H9 (cell line): ENCODE data around the gene CAMTA1. TPM values are rescaled to one million over a fixed set of nuclear protein-coding genes. Genes with fewer than 3 reads are reported as not detected.

ENCODE experiments used
- DNase-seq: peaks from one replicate; pipeline ENCODE4 v3.0.0-alpha.2; 2017
- H2AFZ ChIP-seq: one replicate; pipeline ENCODE4 v1.6.1; 2013; ENCODE audit warnings: mild to moderate bottlenecking, low read length, control low read depth, moderate library complexity
- H2AK5ac ChIP-seq: 2 replicates; pipeline ENCODE4 v1.6.1; 2013; ENCODE audit warnings: low read length, control low read depth, mixed read lengths; ENCODE audit not compliant: insufficient read length
- H2BK120ac ChIP-seq: one replicate; pipeline ENCODE4 v1.6.1; 2013; ENCODE audit warnings: low read depth, mild to moderate bottlenecking, low read length, control low read depth, inconsistent platforms; ENCODE audit not compliant: poor library complexity, severe bottlenecking
- H2BK12ac ChIP-seq: 2 replicates; pipeline ENCODE4 v1.6.1; 2013; ENCODE audit warnings: low read length, control low read depth, mixed read lengths, low read depth; ENCODE audit not compliant: insufficient read length
- H2BK15ac ChIP-seq: 2 replicates; pipeline ENCODE4 v1.6.1; 2013; ENCODE audit warnings: low read depth, low read length, control low read depth
- H2BK20ac ChIP-seq: one replicate; pipeline ENCODE4 v1.6.1; 2013; ENCODE audit warnings: low read depth, mild to moderate bottlenecking, low read length, control low read depth, inconsistent platforms; ENCODE audit not compliant: poor library complexity, severe bottlenecking
- H2BK5ac ChIP-seq: 2 replicates; pipeline ENCODE4 v1.6.1; 2013; ENCODE audit warnings: low read length, control low read depth, mixed read lengths; ENCODE audit not compliant: insufficient read length
- H3K14ac ChIP-seq: 2 replicates; pipeline ENCODE4 v1.6.1; 2013; ENCODE audit warnings: low read length, control low read depth; ENCODE audit not compliant: insufficient read depth
- H3K18ac ChIP-seq: 2 replicates; pipeline ENCODE4 v1.6.1; 2013; ENCODE audit warnings: low read depth, mild to moderate bottlenecking, mixed read lengths, low read length, control low read depth; ENCODE audit not compliant: insufficient read length
- H3K23ac ChIP-seq: 2 replicates; pipeline ENCODE4 v1.6.1; 2013; ENCODE audit warnings: low read length, control low read depth, mixed read lengths, low read depth; ENCODE audit not compliant: insufficient read length
- H3K23me2 ChIP-seq: 2 replicates; pipeline ENCODE4 v1.6.1; 2013; ENCODE audit warnings: low read depth, mild to moderate bottlenecking, mixed read lengths, low read length, control low read depth; ENCODE audit not compliant: insufficient read length, poor library complexity, severe bottlenecking
- H3K27ac ChIP-seq: 2 replicates; pipeline ENCODE4 v1.5.1; 2013; ENCODE audit warnings: low read length, control low read depth, mixed read lengths, low read depth; ENCODE audit not compliant: insufficient read length
- H3K27me3 ChIP-seq: 2 replicates; pipeline ENCODE4 v1.6.1; 2013; ENCODE audit warnings: low read length, control low read depth, inconsistent platforms; ENCODE audit not compliant: insufficient read depth
- H3K4ac ChIP-seq: 2 replicates; pipeline ENCODE4 v1.6.1; 2013; ENCODE audit warnings: low read depth, mild to moderate bottlenecking, control low read depth, inconsistent platforms, low read length, moderate library complexity
- H3K4me1 ChIP-seq: 2 replicates; pipeline ENCODE4 v1.6.1; 2013; ENCODE audit warnings: low read length, control low read depth, inconsistent platforms; ENCODE audit not compliant: insufficient read depth
- H3K4me2 ChIP-seq: 2 replicates; pipeline ENCODE4 v1.6.1; 2013; ENCODE audit warnings: low read length, control low read depth, mixed read lengths; ENCODE audit not compliant: insufficient read length, insufficient read depth
- H3K56ac ChIP-seq: 2 replicates; pipeline ENCODE4 v1.6.1; 2013; ENCODE audit warnings: low read depth, mild to moderate bottlenecking, mixed read lengths, low read length, control low read depth; ENCODE audit not compliant: insufficient read length
- H3K79me1 ChIP-seq: 2 replicates; pipeline ENCODE4 v1.6.1; 2013; ENCODE audit warnings: low read depth, mild to moderate bottlenecking, moderate library complexity, low read length, control low read depth, inconsistent platforms; ENCODE audit not compliant: insufficient read depth, poor library complexity, severe bottlenecking
- H3K79me2 ChIP-seq: 2 replicates; pipeline ENCODE4 v1.6.1; 2013; ENCODE audit warnings: low read length, control low read depth, inconsistent platforms; ENCODE audit not compliant: insufficient read depth
- H3K9ac ChIP-seq: 2 replicates; pipeline ENCODE4 v1.6.1; 2013; ENCODE audit warnings: low read length, control low read depth, mixed read lengths; ENCODE audit not compliant: insufficient read length; ENCODE audit errors: extremely low read depth
- H3K9me3 ChIP-seq: one replicate; pipeline ENCODE4 v1.6.1; 2013; ENCODE audit warnings: low read depth, low read length, inconsistent platforms; ENCODE audit not compliant: control insufficient read depth
- H3T11ph ChIP-seq: one replicate; pipeline ENCODE4 v1.6.1; 2013; ENCODE audit warnings: mild to moderate bottlenecking, low read length, control low read depth, inconsistent platforms
- H4K20me1 ChIP-seq: one replicate; pipeline ENCODE4 v1.6.1; 2013; ENCODE audit not compliant: control insufficient read depth, insufficient read length, insufficient read depth
- H4K5ac ChIP-seq: 2 replicates; pipeline ENCODE4 v1.6.1; 2013; ENCODE audit warnings: low read depth, mild to moderate bottlenecking, mixed read lengths, low read length, control low read depth; ENCODE audit not compliant: insufficient read length
- H4K8ac ChIP-seq: replicated peaks from 2 replicates; pipeline ENCODE4 v1.6.1; 2013; ENCODE audit warnings: low read length, control low read depth, mixed read lengths, low read depth; ENCODE audit not compliant: insufficient read length
- H4K91ac ChIP-seq: 2 replicates; pipeline ENCODE4 v1.6.1; 2013; ENCODE audit warnings: low read depth, mild to moderate bottlenecking, moderate library complexity, mixed read lengths, low read length, control low read depth; ENCODE audit not compliant: insufficient read length
- H3K27ac Mint-ChIP-seq, 3 experiments: 2 replicates in 2 of 3; 3 replicates in 1 of 3; pipeline ENCODE4 v1.8.0; 2020 to 2021; ENCODE audit warnings: mixed read lengths in 3 of 3, mild to moderate bottlenecking in 1 of 3, moderate library complexity in 1 of 3
- H3K27me3 Mint-ChIP-seq: 2 replicates; pipeline ENCODE4 v1.8.0; 2021; ENCODE audit warnings: low read depth, mild to moderate bottlenecking, moderate library complexity, mixed read lengths
- H3K36me3 Mint-ChIP-seq, 3 experiments: 2 replicates in 2 of 3; 3 replicates in 1 of 3; pipeline ENCODE4 v1.8.0; 2020 to 2021; ENCODE audit warnings: low read depth in 3 of 3, mixed read lengths in 3 of 3; ENCODE audit not compliant: insufficient read depth in 1 of 3
- H3K4me1 Mint-ChIP-seq, 2 experiments: 2 replicates each; pipeline ENCODE4 v1.8.0; 2020; ENCODE audit warnings: mixed read lengths in 2 of 2
- H3K4me3 Mint-ChIP-seq, 2 experiments: 2 replicates in 1 of 2; 3 replicates in 1 of 2; pipeline ENCODE4 v1.8.0; 2020 to 2021; ENCODE audit warnings: mild to moderate bottlenecking in 2 of 2, mixed read lengths in 2 of 2, moderate library complexity in 1 of 2
- H3K9me3 Mint-ChIP-seq, 2 experiments: 2 replicates in 1 of 2; 3 replicates in 1 of 2; pipeline ENCODE4 v1.8.0; 2020; ENCODE audit warnings: mild to moderate bottlenecking in 2 of 2, mixed read lengths in 2 of 2, moderate library complexity in 1 of 2
- WGBS: extraction: QIAGEN DNeasy Blood & Tissue Kit; methylation state at CpG from one replicate; pipeline ENCODE4 v1.1.7; 2013; ENCODE audit warnings: missing lambda C conversion rate, low lambda C conversion rate, mixed read lengths; ENCODE audit not compliant: insufficient read length; ENCODE audit errors: extremely low coverage; 5-methylcytosine and 5-hydroxymethylcytosine counted together
- total RNA-seq: library from RNA; stranded (reverse); gene quantifications from 2 replicates; pipeline ENCODE4 v1.2.1, GENCODE V29; 2021
- TF ChIP-seq, protein P1 (sequence below): fragments of 200-600 bp; sonication (generic); conservative IDR thresholded peaks from 3 replicates; pipeline ENCODE4 v1.8.0; 2021; ENCODE audit warnings: antibody characterized with exemption, mild to moderate bottlenecking

Gene CAMTA1
- total RNA-seq, 1 experiment from 2014 or later, result 115 TPM

GRCh38 chr1:6975331-6976043 lies 190.2 kb downstream of the CAMTA1 start:
- Mint-ChIP-seq H3K27ac (peak overlapping the region in 1 of 3 experiments; percentile 19; a peak in 1 of 7 replicates), H3K36me3 (peaks cover 2 to 18% (median 14%) of the 10 kb centered on the region in 3 experiments; a peak in 5 of 7 replicates), H3K4me3 (no peak overlapping the region; a peak in 1 of 5 replicates), H3K4me1 (peaks cover 43 to 57% of the 10 kb centered on the region in 2 experiments), H3K27me3 (no peaks in the 10 kb centered on the region; the same call in 1 of the 2 replicates), H3K9me3 (peaks cover 6 to 17% of the 10 kb centered on the region in 2 experiments)
- TF ChIP-seq, protein P1, sequence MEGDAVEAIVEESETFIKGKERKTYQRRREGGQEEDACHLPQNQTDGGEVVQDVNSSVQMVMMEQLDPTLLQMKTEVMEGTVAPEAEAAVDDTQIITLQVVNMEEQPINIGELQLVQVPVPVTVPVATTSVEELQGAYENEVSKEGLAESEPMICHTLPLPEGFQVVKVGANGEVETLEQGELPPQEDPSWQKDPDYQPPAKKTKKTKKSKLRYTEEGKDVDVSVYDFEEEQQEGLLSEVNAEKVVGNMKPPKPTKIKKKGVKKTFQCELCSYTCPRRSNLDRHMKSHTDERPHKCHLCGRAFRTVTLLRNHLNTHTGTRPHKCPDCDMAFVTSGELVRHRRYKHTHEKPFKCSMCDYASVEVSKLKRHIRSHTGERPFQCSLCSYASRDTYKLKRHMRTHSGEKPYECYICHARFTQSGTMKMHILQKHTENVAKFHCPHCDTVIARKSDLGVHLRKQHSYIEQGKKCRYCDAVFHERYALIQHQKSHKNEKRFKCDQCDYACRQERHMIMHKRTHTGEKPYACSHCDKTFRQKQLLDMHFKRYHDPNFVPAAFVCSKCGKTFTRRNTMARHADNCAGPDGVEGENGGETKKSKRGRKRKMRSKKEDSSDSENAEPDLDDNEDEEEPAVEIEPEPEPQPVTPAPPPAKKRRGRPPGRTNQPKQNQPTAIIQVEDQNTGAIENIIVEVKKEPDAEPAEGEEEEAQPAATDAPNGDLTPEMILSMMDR, result no peak
- no peaks in the 10 kb centered on the region for H3K23me2 ChIP-seq
- H2BK15ac ChIP-seq, result no peak overlapping the region
- no peak overlapping the region for H2BK5ac ChIP-seq
- no CpG with 5 or more reads among the region's 16 CpGs for WGBS
- no peak overlapping the region for H3K9ac ChIP-seq
- no peak overlapping the region for H3K27ac ChIP-seq
- H3K4me2 ChIP-seq, result no peak overlapping the region
- no peak overlapping the region for H2BK120ac ChIP-seq
- no peak overlapping the region for H3K18ac ChIP-seq
- H2BK12ac ChIP-seq, result no peak overlapping the region
- no peak overlapping the region for H3K23ac ChIP-seq
- no peaks in the 10 kb centered on the region for H4K20me1 ChIP-seq
- H4K5ac ChIP-seq, result no peak overlapping the region
- H3K79me1 ChIP-seq, result no peaks in the 10 kb centered on the region
- H3K56ac ChIP-seq, result no peak overlapping the region
- H3K4ac ChIP-seq, result no peak overlapping the region
- no peaks in the 10 kb centered on the region for H3K27me3 ChIP-seq
- H3K9me3 ChIP-seq, result peaks cover 5% of the 10 kb centered on the region
- no peak overlapping the region for H2BK20ac ChIP-seq
- no peaks in the 10 kb centered on the region for H3K79me2 ChIP-seq
- H3T11ph ChIP-seq, result no peak overlapping the region
- H4K91ac ChIP-seq, result no peak overlapping the region
- H2AFZ ChIP-seq, result no peak overlapping the region
- no peak overlapping the region for H4K8ac ChIP-seq
- H3K14ac ChIP-seq, result no peak overlapping the region
- DNase-seq, result no peak
- no peak overlapping the region for H2AK5ac ChIP-seq
- H3K4me1 ChIP-seq, result peaks cover 4% of the 10 kb centered on the region; the same call in 1 of the 2 replicates
